Caki2 (cell line): ENCODE results near the gene DHRS1. TPM values are rescaled to one million over a fixed set of nuclear protein-coding genes. Genes with fewer than 3 reads are reported as not detected.
"Not testable (repeated sequence)": the region's sequence is repeated elsewhere in the genome, so short reads cannot be mapped to it uniquely, and the experiment has no call there.

Experiments
- DNase-seq: peaks from one replicate; pipeline ENCODE4 v3.0.0-alpha.2; 2015; ENCODE audit warnings: low read depth
- in situ Hi-C: cut with HindIII; loops from 2 replicates; pipeline ENCODE4 v1.10.0; 2016; ENCODE audit warnings: low sequenced_read_pairs, low pct_unique_long_range_greater_than_20kb, mixed read lengths
- total RNA-seq: library from RNA; depleted of rRNA; stranded (reverse); fragments of >200 nt; shearing (Covaris generic); gene quantifications from 2 replicates; pipeline ENCODE4 v1.2.3, GENCODE V29; 2014; ENCODE audit warnings: low replicate concordance

Gene DHRS1
- total RNA-seq, 1 experiment from 2014 or later: 9.2 TPM

- in situ Hi-C loops: loop anchor here (10.0 kb wide), 1 partner anchor 104 kb away; no protein-coding TSS in a partner anchor
These were observed 31.5 kb upstream of the DHRS1 start for GRCh38 chr14:24330973-24331674.

GRCh38 chr14:24329736-24330135, 30.2 kb upstream of the DHRS1 start:
- DNase-seq: no peak
- in situ Hi-C loops: loop anchor here (10.0 kb wide), 1 partner anchor 105 kb away; no protein-coding TSS in a partner anchor

More at GRCh38 chr14:24330973-24331674, 31.5 kb upstream of the DHRS1 start:
- no peak for DNase-seq

- in situ Hi-C loops: no loop called here
- no peak for DNase-seq
These were observed 29.6 kb upstream of the DHRS1 start for GRCh38 chr14:24329073-24329663.

- in situ Hi-C loops, DNase-seq: not testable (repeated sequence)
These were observed 28.3 kb upstream of the DHRS1 start for GRCh38 chr14:24327914-24328313.

- in situ Hi-C loops: no loop called here
- no peak for DNase-seq
These were observed 27.7 kb upstream of the DHRS1 start for GRCh38 chr14:24327303-24327702.

GRCh38 chr14:24325963-24326362, 26.4 kb upstream of the DHRS1 start:
- in situ Hi-C loops: no loop called here
- DNase-seq: no peak

- in situ Hi-C loops: no loop called here
- DNase-seq: no peak
These were observed 25.5 kb upstream of the DHRS1 start for GRCh38 chr14:24325041-24325530.

- DNase-seq: no peak
- in situ Hi-C loops: no loop called here
These were observed 24.4 kb upstream of the DHRS1 start for GRCh38 chr14:24324024-24324423.

- in situ Hi-C loops: no loop called here
- no peak for DNase-seq
These were observed 23.8 kb upstream of the DHRS1 start for GRCh38 chr14:24323341-24323740.

- DNase-seq: no peak
- in situ Hi-C loops: no loop called here
These were observed 23.1 kb upstream of the DHRS1 start for GRCh38 chr14:24322672-24323071.

GRCh38 chr14:24321212-24321975, 21.8 kb upstream of the DHRS1 start:
- in situ Hi-C loops: no loop called here

GRCh38 chr14:24317141-24317928, 17.8 kb upstream of the DHRS1 start:
- no peak for DNase-seq
- in situ Hi-C loops: no loop called here

More at GRCh38 chr14:24321212-24321975, 21.8 kb upstream of the DHRS1 start:
- no peak for DNase-seq

- in situ Hi-C loops: no loop called here
These were observed 17.0 kb upstream of the DHRS1 start for GRCh38 chr14:24316597-24316950.

GRCh38 chr14:24315807-24316596, 16.4 kb upstream of the DHRS1 start:
- in situ Hi-C loops: no loop called here
- DNase-seq: no peak

More at GRCh38 chr14:24316597-24316950, 17.0 kb upstream of the DHRS1 start:
- no peak for DNase-seq

- in situ Hi-C loops: no loop called here
- DNase-seq: no peak
These were observed 15.7 kb upstream of the DHRS1 start for GRCh38 chr14:24315243-24315806.

- DNase-seq: no peak
These were observed 15.0 kb upstream of the DHRS1 start for GRCh38 chr14:24314377-24315193.

More at GRCh38 chr14:24314377-24315193, 15.0 kb upstream of the DHRS1 start:
- in situ Hi-C loops: no loop called here
